Measurements from ENCODE around the gene NEK7.

Gene NEK7

GRCh38 chr1:198141668-198142351 is 15.0 kb upstream of the NEK7 start:
- Histone ChIP-seq H3K9ac (ENCODE audit: low read depth in 1 of 2, low read length in 2 of 2) (no peak overlapping the region), H3K27me3 (ENCODE audit: control insufficient read depth in 1 of 2, insufficient read depth in 2 of 2, low read length in 2 of 2) (no peaks in the 10 kb centered on the region), H3K36me3 (ENCODE audit: control insufficient read depth in 1 of 2, insufficient read depth in 2 of 2, low read length in 2 of 2) (no peaks in the 10 kb centered on the region), H3K9me3 (ENCODE audit: control insufficient read depth in 1 of 2, low read length in 2 of 2) (no peaks in the 10 kb centered on the region), H3K27ac (ENCODE audit: low read depth, low read length) (no peak overlapping the region), H3K4me1 (ENCODE audit: control insufficient read depth in 1 of 2, insufficient read depth in 2 of 2, low read length in 2 of 2) (no peaks in the 10 kb centered on the region), H3K4me3 (ENCODE audit: low read depth in 1 of 2, low read length in 2 of 2) (no peak overlapping the region)

- H3K9ac ChIP-seq (ENCODE audit: low read depth in 1 of 2, low read length in 2 of 2): no peak overlapping the region
- H3K4me3 ChIP-seq (ENCODE audit: low read depth in 1 of 2, low read length in 2 of 2): no peak overlapping the region
- no peaks in the 10 kb centered on the region for H3K9me3 ChIP-seq (ENCODE audit: control insufficient read depth in 1 of 2, low read length in 2 of 2)
- H3K36me3 ChIP-seq (ENCODE audit: control insufficient read depth in 1 of 2, insufficient read depth in 2 of 2, low read length in 2 of 2): no peaks in the 10 kb centered on the region
- H3K4me1 ChIP-seq (ENCODE audit: control insufficient read depth in 1 of 2, insufficient read depth in 2 of 2, low read length in 2 of 2): no peaks in the 10 kb centered on the region
- no peaks in the 10 kb centered on the region for H3K27me3 ChIP-seq (ENCODE audit: control insufficient read depth in 1 of 2, insufficient read depth in 2 of 2, low read length in 2 of 2)
- H3K27ac ChIP-seq (ENCODE audit: low read depth, low read length): no peak overlapping the region
Observed at GRCh38 chr1:198143797-198144196, 13.0 kb upstream of the NEK7 start.

GRCh38 chr1:198147216-198147615 is 9.6 kb upstream of the NEK7 start:
- Histone ChIP-seq H3K27ac (ENCODE audit: low read depth, low read length) (no peak overlapping the region), H3K27me3 (ENCODE audit: control insufficient read depth in 1 of 2, insufficient read depth in 2 of 2, low read length in 2 of 2) (no peaks in the 10 kb centered on the region), H3K9me3 (ENCODE audit: control insufficient read depth in 1 of 2, low read length in 2 of 2) (no peaks in the 10 kb centered on the region), H3K36me3 (ENCODE audit: control insufficient read depth in 1 of 2, insufficient read depth in 2 of 2, low read length in 2 of 2) (no peaks in the 10 kb centered on the region), H3K4me3 (ENCODE audit: low read depth in 1 of 2, low read length in 2 of 2) (no peak overlapping the region), H3K9ac (ENCODE audit: low read depth in 1 of 2, low read length in 2 of 2) (no peak overlapping the region), H3K4me1 (ENCODE audit: control insufficient read depth in 1 of 2, insufficient read depth in 2 of 2, low read length in 2 of 2) (no peaks in the 10 kb centered on the region)

GRCh38 chr1:198150369-198150768 is 6.4 kb upstream of the NEK7 start:
- Histone ChIP-seq H3K27me3 (ENCODE audit: control insufficient read depth in 1 of 2, insufficient read depth in 2 of 2, low read length in 2 of 2) (no peaks in the 10 kb centered on the region), H3K36me3 (ENCODE audit: control insufficient read depth in 1 of 2, insufficient read depth in 2 of 2, low read length in 2 of 2) (no peaks in the 10 kb centered on the region), H3K4me1 (ENCODE audit: control insufficient read depth in 1 of 2, insufficient read depth in 2 of 2, low read length in 2 of 2) (no peaks in the 10 kb centered on the region), H3K27ac (ENCODE audit: low read depth, low read length) (no peak overlapping the region), H3K9ac (ENCODE audit: low read depth in 1 of 2, low read length in 2 of 2) (no peak overlapping the region), H3K4me3 (ENCODE audit: low read depth in 1 of 2, low read length in 2 of 2) (no peak overlapping the region), H3K9me3 (ENCODE audit: control insufficient read depth in 1 of 2, low read length in 2 of 2) (no peaks in the 10 kb centered on the region)

- Histone ChIP-seq H3K4me1 (ENCODE audit: control insufficient read depth in 1 of 2, insufficient read depth in 2 of 2, low read length in 2 of 2) (no peaks in the 10 kb centered on the region), H3K27me3 (ENCODE audit: control insufficient read depth in 1 of 2, insufficient read depth in 2 of 2, low read length in 2 of 2) (no peaks in the 10 kb centered on the region), H3K9ac (ENCODE audit: low read depth in 1 of 2, low read length in 2 of 2) (no peak overlapping the region), H3K36me3 (ENCODE audit: control insufficient read depth in 1 of 2, insufficient read depth in 2 of 2, low read length in 2 of 2) (no peaks in the 10 kb centered on the region), H3K9me3 (ENCODE audit: control insufficient read depth in 1 of 2, low read length in 2 of 2) (no peaks in the 10 kb centered on the region), H3K4me3 (ENCODE audit: low read depth in 1 of 2, low read length in 2 of 2) (no peak overlapping the region), H3K27ac (ENCODE audit: low read depth, low read length) (no peak overlapping the region)
Observed at GRCh38 chr1:198151688-198152087, 5.1 kb upstream of the NEK7 start.

- Histone ChIP-seq H3K9me3 (ENCODE audit: control insufficient read depth in 1 of 2, low read length in 2 of 2) (no peaks in the 10 kb centered on the region), H3K36me3 (ENCODE audit: control insufficient read depth in 1 of 2, insufficient read depth in 2 of 2, low read length in 2 of 2) (no peaks in the 10 kb centered on the region), H3K9ac (ENCODE audit: low read depth in 1 of 2, low read length in 2 of 2) (no peak overlapping the region), H3K4me1 (ENCODE audit: control insufficient read depth in 1 of 2, insufficient read depth in 2 of 2, low read length in 2 of 2) (peaks cover 2 to 4% of the 10 kb centered on the region in 2 donors), H3K27ac (ENCODE audit: low read depth, low read length) (no peak overlapping the region), H3K27me3 (ENCODE audit: control insufficient read depth in 1 of 2, insufficient read depth in 2 of 2, low read length in 2 of 2) (no peaks in the 10 kb centered on the region), H3K4me3 (ENCODE audit: low read depth in 1 of 2, low read length in 2 of 2) (no peak overlapping the region)
Observed at GRCh38 chr1:198153103-198153502, 3.7 kb upstream of the NEK7 start.

GRCh38 chr1:198153804-198154203 is 3.0 kb upstream of the NEK7 start:
- no peaks in the 10 kb centered on the region for H3K9me3 ChIP-seq (ENCODE audit: control insufficient read depth in 1 of 2, low read length in 2 of 2)
- H3K4me3 ChIP-seq (ENCODE audit: low read depth in 1 of 2, low read length in 2 of 2): no peak overlapping the region
- H3K9ac ChIP-seq (ENCODE audit: low read depth in 1 of 2, low read length in 2 of 2): no peak overlapping the region
- no peaks in the 10 kb centered on the region for H3K27me3 ChIP-seq (ENCODE audit: control insufficient read depth in 1 of 2, insufficient read depth in 2 of 2, low read length in 2 of 2)
- no peaks in the 10 kb centered on the region for H3K36me3 ChIP-seq (ENCODE audit: control insufficient read depth in 1 of 2, insufficient read depth in 2 of 2, low read length in 2 of 2)
- H3K27ac ChIP-seq (ENCODE audit: low read depth, low read length): no peak overlapping the region
- H3K4me1 ChIP-seq (ENCODE audit: control insufficient read depth in 1 of 2, insufficient read depth in 2 of 2, low read length in 2 of 2): peaks cover 6 to 8% of the 10 kb centered on the region in 2 donors

- no peak overlapping the region for H3K4me3 ChIP-seq (ENCODE audit: low read depth in 1 of 2, low read length in 2 of 2)
Observed at GRCh38 chr1:198155253-198155652, 1.5 kb upstream of the NEK7 start.

GRCh38 chr1:198156111-198156744 is 570 bp upstream of the NEK7 start:
- Histone ChIP-seq H3K9ac (ENCODE audit: low read depth in 1 of 2, low read length in 2 of 2) (peak overlapping the region; percentile 68 to 80), H3K4me1 (ENCODE audit: control insufficient read depth in 1 of 2, insufficient read depth in 2 of 2, low read length in 2 of 2) (peaks cover 15 to 19% of the 10 kb centered on the region in 2 donors), H3K27ac (ENCODE audit: low read depth, low read length) (peak overlapping the region; percentile 93)

More at GRCh38 chr1:198155253-198155652, 1.5 kb upstream of the NEK7 start:
- H3K27me3 ChIP-seq (ENCODE audit: control insufficient read depth in 1 of 2, insufficient read depth in 2 of 2, low read length in 2 of 2): no peaks in the 10 kb centered on the region
- H3K36me3 ChIP-seq (ENCODE audit: control insufficient read depth in 1 of 2, insufficient read depth in 2 of 2, low read length in 2 of 2): no peaks in the 10 kb centered on the region
- no peak overlapping the region for H3K27ac ChIP-seq (ENCODE audit: low read depth, low read length)
- H3K9ac ChIP-seq (ENCODE audit: low read depth in 1 of 2, low read length in 2 of 2): no peak overlapping the region
- peaks cover 15 to 16% of the 10 kb centered on the region in 2 donors for H3K4me1 ChIP-seq (ENCODE audit: control insufficient read depth in 1 of 2, insufficient read depth in 2 of 2, low read length in 2 of 2)
- H3K9me3 ChIP-seq (ENCODE audit: control insufficient read depth in 1 of 2, low read length in 2 of 2): no peaks in the 10 kb centered on the region

GRCh38 chr1:198157241-198157846 is 546 bp downstream of the NEK7 start:
- Histone ChIP-seq H3K4me1 (ENCODE audit: control insufficient read depth in 1 of 2, insufficient read depth in 2 of 2, low read length in 2 of 2) (peaks cover 24 to 30% of the 10 kb centered on the region in 2 donors), H3K36me3 (ENCODE audit: control insufficient read depth in 1 of 2, insufficient read depth in 2 of 2, low read length in 2 of 2) (no peaks in the 10 kb centered on the region), H3K4me3 (ENCODE audit: low read depth in 1 of 2, low read length in 2 of 2) (peak overlapping the region; percentile 74 to 75), H3K27ac (ENCODE audit: low read depth, low read length) (peak overlapping the region; percentile 93), H3K9ac (ENCODE audit: low read depth in 1 of 2, low read length in 2 of 2) (peak overlapping the region; percentile 68 to 80), H3K9me3 (ENCODE audit: control insufficient read depth in 1 of 2, low read length in 2 of 2) (no peaks in the 10 kb centered on the region), H3K27me3 (ENCODE audit: control insufficient read depth in 1 of 2, insufficient read depth in 2 of 2, low read length in 2 of 2) (no peaks in the 10 kb centered on the region)

More at GRCh38 chr1:198156111-198156744, 570 bp upstream of the NEK7 start:
- no peaks in the 10 kb centered on the region for H3K27me3 ChIP-seq (ENCODE audit: control insufficient read depth in 1 of 2, insufficient read depth in 2 of 2, low read length in 2 of 2)
- no peaks in the 10 kb centered on the region for H3K9me3 ChIP-seq (ENCODE audit: control insufficient read depth in 1 of 2, low read length in 2 of 2)
- peak overlapping the region; percentile 74 to 75 for H3K4me3 ChIP-seq (ENCODE audit: low read depth in 1 of 2, low read length in 2 of 2)
- no peaks in the 10 kb centered on the region for H3K36me3 ChIP-seq (ENCODE audit: control insufficient read depth in 1 of 2, insufficient read depth in 2 of 2, low read length in 2 of 2)

Data from duodenal mucosa (tissue), 2 donors.